Subcutaneous preadipocyte (primary cell): ENCODE results near the gene OR2G6. TPM values are rescaled to one million over a fixed set of nuclear protein-coding genes. Genes with fewer than 3 reads are reported as not detected.

Source experiments
- total RNA-seq: library from RNA; depleted of rRNA; stranded (reverse); fragments of >200 nt; gene quantifications from 2 replicates; pipeline ENCODE4 v1.2.3, GENCODE V29; 2012

OR2G6 gene
- not detected in 2 replicates for total RNA-seq

GRCh38 chr1:248507773-248508172 lies at the start of gene OR2G6:
OR2G6 (plus strand) TSS chr1:248508073; CDS start chr1:248521647, 13,574 bp downstream.

DNA sequence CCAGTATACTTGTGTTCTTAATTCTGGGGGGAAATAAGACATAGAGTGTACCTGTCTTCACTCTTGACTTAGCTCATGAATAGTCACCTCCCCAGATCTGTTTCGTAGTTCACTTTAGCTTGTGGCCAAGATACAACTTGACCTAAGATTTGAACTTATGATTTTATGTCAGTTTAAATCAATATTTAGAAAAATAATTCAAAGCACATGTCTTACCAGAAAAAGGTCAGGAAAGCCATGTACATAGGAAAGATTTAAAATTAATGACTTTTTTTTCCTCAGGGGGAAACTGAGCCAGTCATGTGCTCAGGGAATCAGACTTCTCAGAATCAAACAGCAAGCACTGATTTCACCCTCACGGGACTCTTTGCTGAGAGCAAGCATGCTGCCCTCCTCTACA lies 34.8 kb upstream of the OR2G6 start, which contains the start of gene OR2T3:
TSS of gene OR2T3 (plus strand) at position 301 of the 400 bp plus-strand sequence. CDS start at position 301, 0 bp downstream.

GRCh38 chr1:248488289-248488688 lies 19.6 kb upstream of the OR2G6 start, which contains the start of gene OR2T5:
OR2T5 (plus strand) TSS chr1:248488589; CDS start chr1:248488589, 0 bp downstream.

DNA sequence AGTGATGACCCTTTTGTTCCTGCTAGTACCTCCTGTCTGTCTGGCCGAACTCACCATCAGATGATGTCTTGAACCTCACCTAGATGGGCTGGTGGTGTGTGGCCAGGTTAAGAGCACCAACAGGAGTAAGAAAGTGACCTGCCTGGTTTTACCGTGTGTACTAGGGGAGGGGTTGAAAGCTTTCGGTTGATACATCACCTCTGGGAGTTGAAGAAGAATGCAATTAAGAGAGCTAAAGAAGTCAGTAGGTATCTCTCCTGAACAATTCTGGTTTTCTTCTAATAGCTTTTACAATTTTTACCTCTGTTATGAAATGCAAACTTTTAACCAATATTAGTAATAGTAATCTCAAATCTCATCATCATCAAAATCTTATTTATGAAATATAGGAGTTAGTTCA lies 54.8 kb downstream of the OR2G6 start, which contains the start of gene OR2T29:
TSS of gene OR2T29 (minus strand) at position 101 of the 400 bp plus-strand sequence. CDS start 3,281 bp downstream, outside the sequence.

DNA sequence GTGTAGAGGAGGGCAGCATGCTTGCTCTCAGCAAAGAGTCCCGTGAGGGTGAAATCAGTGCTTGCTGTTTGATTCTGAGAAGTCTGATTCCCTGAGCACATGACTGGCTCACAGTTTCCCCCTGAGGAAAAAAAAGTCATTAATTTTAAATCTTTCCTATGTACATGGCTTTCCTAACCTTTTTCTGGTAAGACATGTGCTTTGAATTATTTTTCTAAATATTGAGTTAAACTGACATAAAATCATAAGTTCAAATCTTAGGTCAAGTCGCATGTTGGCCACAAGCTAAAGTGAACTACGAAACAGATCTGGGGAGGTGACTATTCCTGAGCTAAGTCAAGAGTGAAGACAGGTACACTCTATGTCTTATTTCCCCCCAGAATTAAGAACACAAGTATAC lies 66.8 kb downstream of the OR2G6 start, which contains the start of gene OR2T34:
TSS of gene OR2T34 (minus strand) at position 101 of the 400 bp plus-strand sequence. CDS start at position 101, 0 bp downstream.

Other genes starting within 250 kb of the OR2G6 start
- not detected in 2 replicates for gene OR2T33, start 230.1 kb upstream of the OR2G6 start, total RNA-seq
- not detected in 2 replicates for gene OR2T12, start 204.6 kb upstream of the OR2G6 start, total RNA-seq
- gene OR2M7, start 183.5 kb upstream of the OR2G6 start, total RNA-seq = not detected in 2 replicates
- not detected in 2 replicates for gene OR14C36, start 159.3 kb upstream of the OR2G6 start, total RNA-seq
- not detected in 2 replicates for gene OR2T4, start 146.4 kb upstream of the OR2G6 start, total RNA-seq
- not detected in 2 replicates for gene OR2T6, start 132.3 kb upstream of the OR2G6 start, total RNA-seq
- not detected in 2 replicates for gene OR2T1, start 105.0 kb upstream of the OR2G6 start, total RNA-seq
- gene OR2T2, start 62.4 kb upstream of the OR2G6 start, total RNA-seq = not detected in 2 replicates
- gene OR2T3, start 34.7 kb upstream of the OR2G6 start, total RNA-seq = not detected in 2 replicates
- gene OR2T5, start 19.5 kb upstream of the OR2G6 start, total RNA-seq = not detected in 2 replicates
- gene OR2T29, start 54.7 kb downstream of the OR2G6 start, total RNA-seq = not detected in 2 replicates
- not detected in 2 replicates for gene OR2T34, start 66.7 kb downstream of the OR2G6 start, total RNA-seq
- gene OR2T10, start 89.6 kb downstream of the OR2G6 start, total RNA-seq = not detected in 2 replicates
- gene OR2T11, start 127.0 kb downstream of the OR2G6 start, total RNA-seq = not detected in 2 replicates
- gene OR2T35, start 137.2 kb downstream of the OR2G6 start, total RNA-seq = not detected in 2 replicates
- gene OR2T27, start 147.5 kb downstream of the OR2G6 start, total RNA-seq = not detected in 2 replicates
- not detected in 2 replicates for gene OR14I1, start 194.7 kb downstream of the OR2G6 start, total RNA-seq
- not detected in 2 replicates for gene LYPD8, start 247.7 kb downstream of the OR2G6 start, total RNA-seq